ENCODE data around the gene PPP1R14D.

Gene PPP1R14D

GRCh38 chr15:40857601-40858341, 29.3 kb upstream of the PPP1R14D start:
- Histone ChIP-seq H3K9ac (ENCODE audit: low read length) (no peak overlapping the region), H3K4me2 (ENCODE audit: low read depth, low read length, poor library complexity, severe bottlenecking) (no peak overlapping the region)
- peak; percentile 93 for TF ChIP-seq CTCF (IDR thresholded peaks at IDR 0.05; ENCODE audit: insufficient read depth, low read length, poor library complexity, severe bottlenecking)
- no peak for TF ChIP-seq EZH2phosphoT487 (conservative IDR thresholded peaks at IDR 0.05; ENCODE audit: low read length)

GRCh38 chr15:40856746-40857145, 28.2 kb upstream of the PPP1R14D start:
- no peak overlapping the region for H3K4me3 ChIP-seq (ENCODE audit: insufficient read depth, low read length, poor library complexity, severe bottlenecking)
- H3K79me2 ChIP-seq (ENCODE audit: insufficient read depth, low read length) = no peaks in the 10 kb centered on the region
- no peaks in the 10 kb centered on the region for H3F3A ChIP-seq (ENCODE audit: insufficient read depth)
- H3K9me3 ChIP-seq (ENCODE audit: insufficient read depth, low read length) = no peaks in the 10 kb centered on the region
- H2AFZ ChIP-seq (ENCODE audit: low read depth, low read length, severe bottlenecking) = no peak overlapping the region
- H3K9ac ChIP-seq (ENCODE audit: low read length) = no peak overlapping the region
- H3K4me2 ChIP-seq (ENCODE audit: low read depth, low read length, poor library complexity, severe bottlenecking) = no peak overlapping the region
- TF ChIP-seq EZH2phosphoT487 (conservative IDR thresholded peaks at IDR 0.05; ENCODE audit: low read length) (no peak), CTCF (IDR thresholded peaks at IDR 0.05; ENCODE audit: insufficient read depth, low read length, poor library complexity, severe bottlenecking) (no peak)
- no peaks in the 10 kb centered on the region for H3K27me3 ChIP-seq (ENCODE audit: low read length)
- no peak overlapping the region for H3K27ac ChIP-seq (ENCODE audit: low read depth, low read length)
- H3K36me3 ChIP-seq (ENCODE audit: low read length) = no peaks in the 10 kb centered on the region
- H4K20me1 ChIP-seq (ENCODE audit: low read depth, low read length) = no peaks in the 10 kb centered on the region
- no peaks in the 10 kb centered on the region for H3K9me2 ChIP-seq (replicated peaks; ENCODE audit: insufficient read depth, low read length)

More at GRCh38 chr15:40857601-40858341, 29.3 kb upstream of the PPP1R14D start:
- Histone ChIP-seq H3K9me2 (replicated peaks; ENCODE audit: insufficient read depth, low read length) (no peaks in the 10 kb centered on the region), H3K4me3 (ENCODE audit: insufficient read depth, low read length, poor library complexity, severe bottlenecking) (no peak overlapping the region), H3K9me3 (ENCODE audit: insufficient read depth, low read length) (no peaks in the 10 kb centered on the region), H3F3A (ENCODE audit: insufficient read depth) (no peaks in the 10 kb centered on the region), H3K27me3 (ENCODE audit: low read length) (no peaks in the 10 kb centered on the region), H2AFZ (ENCODE audit: low read depth, low read length, severe bottlenecking) (peak overlapping the region; percentile 58), H4K20me1 (ENCODE audit: low read depth, low read length) (no peaks in the 10 kb centered on the region), H3K27ac (ENCODE audit: low read depth, low read length) (no peak overlapping the region), H3K79me2 (ENCODE audit: insufficient read depth, low read length) (no peaks in the 10 kb centered on the region), H3K36me3 (ENCODE audit: low read length) (no peaks in the 10 kb centered on the region)

GRCh38 chr15:40855706-40856234, 27.3 kb upstream of the PPP1R14D start:
- no peaks in the 10 kb centered on the region for H3K9me2 ChIP-seq (replicated peaks; ENCODE audit: insufficient read depth, low read length)
- H3K36me3 ChIP-seq (ENCODE audit: low read length) = no peaks in the 10 kb centered on the region
- H2AFZ ChIP-seq (ENCODE audit: low read depth, low read length, severe bottlenecking) = no peak overlapping the region
- no peaks in the 10 kb centered on the region for H4K20me1 ChIP-seq (ENCODE audit: low read depth, low read length)
- H3K79me2 ChIP-seq (ENCODE audit: insufficient read depth, low read length) = no peaks in the 10 kb centered on the region
- H3K4me3 ChIP-seq (ENCODE audit: insufficient read depth, low read length, poor library complexity, severe bottlenecking) = no peak overlapping the region
- no peak overlapping the region for H3K27ac ChIP-seq (ENCODE audit: low read depth, low read length)
- no peak overlapping the region for H3K4me2 ChIP-seq (ENCODE audit: low read depth, low read length, poor library complexity, severe bottlenecking)
- H3F3A ChIP-seq (ENCODE audit: insufficient read depth) = no peaks in the 10 kb centered on the region
- H3K9me3 ChIP-seq (ENCODE audit: insufficient read depth, low read length) = no peaks in the 10 kb centered on the region
- H3K9ac ChIP-seq (ENCODE audit: low read length) = no peak overlapping the region
- H3K27me3 ChIP-seq (ENCODE audit: low read length) = no peaks in the 10 kb centered on the region
- TF ChIP-seq EZH2phosphoT487 (conservative IDR thresholded peaks at IDR 0.05; ENCODE audit: low read length) (no peak), CTCF (IDR thresholded peaks at IDR 0.05; ENCODE audit: insufficient read depth, low read length, poor library complexity, severe bottlenecking) (no peak)

All from SU-DHL-6 (cell line).